HUDEP-2 (cell line): ENCODE results near the gene COPZ1.

Experiments used
- DNase-seq, 76 experiments: peaks; one replicate each; lab custom pipeline; 2025; ENCODE audit not compliant: unreplicated experiment in 76 of 76; lab: John Stamatoyannopoulos, UW

COPZ1 gene

DNA sequence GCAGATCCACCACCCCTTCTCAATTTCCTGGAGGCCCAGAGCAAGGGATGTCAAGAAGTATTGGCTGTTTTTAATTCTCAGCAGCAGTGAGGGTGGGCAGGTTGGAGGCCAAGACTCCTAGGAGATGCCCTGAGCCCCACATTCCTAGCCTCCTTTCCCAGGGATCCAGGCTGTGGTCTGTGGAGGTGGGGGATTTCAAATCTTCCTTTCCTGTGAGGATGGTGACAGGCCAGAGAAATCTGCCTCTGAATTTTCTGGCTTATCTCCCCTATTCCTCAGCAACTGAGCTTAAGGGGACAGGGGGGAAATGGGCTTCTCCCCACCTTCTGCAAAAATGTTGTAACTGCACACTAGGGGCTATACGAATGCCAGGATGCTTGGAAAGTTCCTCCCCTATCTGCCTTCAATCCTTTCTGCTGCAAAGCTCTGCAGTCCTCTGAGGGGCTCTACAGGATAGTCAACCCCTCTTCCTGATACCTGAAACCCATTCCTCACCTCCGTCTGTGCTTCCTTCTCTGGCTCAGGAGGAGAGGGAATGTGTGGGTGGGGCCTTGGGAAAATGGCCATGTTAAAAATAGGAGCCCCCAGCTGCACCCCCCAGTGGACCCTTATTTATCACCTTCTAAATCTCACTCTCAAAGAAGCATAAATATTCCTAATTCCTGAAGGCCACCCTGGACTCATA is 32.7 kb downstream of the COPZ1 start:
- no peak for DNase-seq

DNA sequence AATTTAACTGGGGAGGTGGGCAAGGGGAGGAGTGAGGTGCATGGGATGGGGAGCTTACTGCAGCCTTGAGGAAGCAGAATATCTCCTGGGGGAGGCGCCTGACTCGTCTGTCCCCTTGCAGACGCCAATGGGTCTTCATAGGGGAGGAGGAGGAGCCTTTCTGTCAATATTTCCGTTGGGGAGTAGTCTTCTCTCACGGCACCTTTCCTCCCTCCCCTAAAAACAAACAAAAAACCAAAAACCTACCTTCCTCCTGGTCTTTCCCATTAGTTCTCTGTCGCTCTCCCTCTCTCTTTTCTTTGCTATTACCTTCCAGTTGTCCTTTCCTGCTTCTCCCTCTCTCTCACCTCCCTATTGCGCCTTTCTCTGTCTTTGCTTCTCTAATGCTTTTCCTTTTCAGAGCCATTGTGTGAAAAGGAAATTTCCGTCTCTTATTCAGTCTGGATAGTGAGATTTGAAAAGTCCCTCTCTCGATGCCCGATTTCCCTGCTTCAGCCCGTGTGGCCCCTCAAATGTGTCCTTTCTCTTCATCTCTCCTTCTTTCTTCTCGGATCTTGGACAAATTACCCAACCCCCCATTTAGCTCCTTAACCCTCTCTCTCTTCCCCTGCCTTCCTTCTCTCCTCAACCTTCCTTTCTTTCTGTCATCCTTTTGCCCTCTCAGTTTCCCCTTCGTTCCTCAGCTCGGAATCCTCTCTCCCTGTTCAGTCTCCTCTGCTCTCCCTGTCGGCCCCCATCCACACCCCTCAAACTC is 33.4 kb downstream of the COPZ1 start:
- DNase-seq = peak in 7 of 76 experiments; percentile 7 to 33 (median 20)

DNA sequence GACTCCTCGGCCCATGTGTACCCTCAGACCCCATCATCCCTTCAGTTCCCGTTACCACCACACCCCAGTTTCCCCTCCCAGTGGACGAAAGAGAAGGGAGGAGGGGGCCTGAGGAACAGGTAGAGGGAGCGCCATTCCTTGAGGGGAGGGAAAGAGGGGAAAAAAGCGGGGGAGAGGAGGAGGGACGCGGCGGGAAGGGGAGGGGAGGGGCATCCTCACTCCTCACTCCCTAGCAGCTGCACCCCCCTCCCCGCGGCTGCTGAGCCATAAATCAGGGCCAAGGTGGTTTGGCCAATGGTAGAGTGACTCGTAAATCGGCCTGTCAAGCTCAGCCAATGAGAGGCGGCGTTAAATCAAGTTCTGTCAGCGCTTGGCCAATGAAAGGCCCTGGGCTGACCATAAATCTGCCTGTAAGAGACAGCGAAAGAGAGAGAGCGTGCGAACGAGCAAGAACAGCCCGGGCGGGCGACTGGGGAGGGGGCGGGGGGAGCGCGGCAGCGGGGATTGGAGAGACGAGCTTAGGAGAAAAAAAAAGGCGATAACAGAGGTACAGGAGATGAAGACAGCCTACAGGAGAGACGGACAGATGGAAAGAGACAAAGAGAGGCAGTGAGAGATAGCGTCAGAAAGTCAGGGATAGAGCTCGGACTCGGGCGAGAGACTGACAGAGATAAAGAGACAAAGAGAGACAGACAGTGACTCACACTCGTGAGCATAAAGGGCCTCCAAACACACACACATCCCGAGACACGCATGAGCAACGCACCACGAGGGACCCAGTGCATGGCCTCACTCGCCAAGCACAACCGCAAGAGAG is 34.2 kb downstream of the COPZ1 start:
- peak in 75 of 76 experiments; percentile 20 to 93 (median 82) for DNase-seq

DNA sequence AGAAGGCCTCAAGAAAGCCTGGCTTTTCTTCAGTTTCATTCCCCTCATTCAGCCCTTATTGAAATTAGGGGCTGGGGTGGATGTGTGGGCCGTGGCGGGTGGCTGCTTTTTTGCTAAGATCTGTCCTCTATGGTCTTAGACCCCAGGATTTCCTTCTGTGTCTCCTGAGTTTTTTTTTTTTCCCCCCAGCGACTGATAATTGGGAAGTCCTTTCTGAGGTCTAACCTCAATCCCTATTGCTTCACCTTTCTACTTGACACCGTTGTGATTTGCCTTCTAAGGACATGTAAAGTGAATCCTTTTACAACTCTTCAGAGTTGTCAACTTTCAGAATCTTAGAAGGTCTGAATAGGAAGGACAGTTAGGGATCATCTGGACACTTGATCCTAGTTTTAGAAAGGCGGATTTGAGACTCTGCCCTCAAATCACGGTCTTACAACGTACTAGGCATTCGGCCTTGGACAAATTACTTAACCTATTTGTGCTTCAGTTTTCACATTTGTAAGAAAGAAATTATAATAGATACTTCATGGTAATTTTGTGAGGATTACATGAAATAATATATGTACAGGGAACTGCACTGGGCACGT is 34.9 kb downstream of the COPZ1 start:
- DNase-seq = no peak

DNA sequence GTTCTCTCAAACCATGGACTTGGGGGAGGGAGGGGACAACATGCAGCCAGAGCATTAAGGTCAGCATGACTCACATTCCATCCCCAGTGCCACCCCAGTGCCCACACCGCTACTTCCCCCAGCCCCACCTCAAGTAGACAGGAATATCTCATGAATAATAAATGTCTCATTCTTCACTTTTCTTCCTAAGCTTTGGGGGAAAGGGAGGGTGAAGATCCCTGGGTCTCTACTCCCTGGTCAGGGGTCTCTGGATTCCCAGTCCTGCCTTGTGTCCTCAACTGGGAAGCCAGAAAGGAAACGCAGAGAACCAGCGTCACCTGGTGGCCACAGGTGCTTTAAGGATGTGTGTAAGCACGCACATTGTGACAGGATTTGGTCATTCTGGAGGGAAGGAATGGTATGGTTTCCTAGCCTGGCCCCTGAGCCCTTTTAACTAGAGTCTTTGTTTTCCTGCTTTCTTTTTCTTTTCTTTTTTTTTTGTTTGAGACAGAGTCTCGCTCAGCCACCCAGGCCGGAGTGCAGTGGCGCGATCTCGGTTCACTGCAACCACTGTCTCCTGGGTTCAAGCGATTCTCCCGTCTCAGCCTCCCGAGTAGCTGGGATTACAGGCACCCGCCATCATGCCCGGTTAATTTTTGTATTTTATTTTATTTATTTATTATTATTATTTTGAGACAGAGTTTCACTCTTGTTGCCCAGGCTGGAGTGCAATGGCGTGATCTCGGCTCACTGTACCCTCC is 36.0 kb downstream of the COPZ1 start:
- peak in 61 of 76 experiments; percentile 4 to 75 (median 49) for DNase-seq

DNA sequence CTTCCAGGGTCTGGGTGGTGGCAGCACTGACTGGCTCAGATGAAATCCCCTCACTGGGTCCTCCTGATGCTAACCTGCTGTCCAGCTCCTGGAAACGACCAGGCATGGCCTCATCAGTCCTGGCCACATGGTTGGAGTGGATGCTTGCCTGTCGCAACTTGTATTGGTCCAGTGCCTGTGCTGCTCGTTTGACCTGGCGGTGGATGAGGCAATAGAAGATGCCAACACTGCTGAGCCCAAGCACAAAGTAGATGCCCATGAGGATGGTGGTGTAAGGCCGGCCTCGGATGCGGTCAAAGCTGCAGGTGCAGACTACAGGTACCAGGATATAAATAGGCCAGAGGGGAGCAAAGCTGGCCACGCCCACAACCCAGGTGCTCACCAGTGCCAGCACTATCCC is 38.1 kb downstream of the COPZ1 start:
- DNase-seq = no peak

DNA sequence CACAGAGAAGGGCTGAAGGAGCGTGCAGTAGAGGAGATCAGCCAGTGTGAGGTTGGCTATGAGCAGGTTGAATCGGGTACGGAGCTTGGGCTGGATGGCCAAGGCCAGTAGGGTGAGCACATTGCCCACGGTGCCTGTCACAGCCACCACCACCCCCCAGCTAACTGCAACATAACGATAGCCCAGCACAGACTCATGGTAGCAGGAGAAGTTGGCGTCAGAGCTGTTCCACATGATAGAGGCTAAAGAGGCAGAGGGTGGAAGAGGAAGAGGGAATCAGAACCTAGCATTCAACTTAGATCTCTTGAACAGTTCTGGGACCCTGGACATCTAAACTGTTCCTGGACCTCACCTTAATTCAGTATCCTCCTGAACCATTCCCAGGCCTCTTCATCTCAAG is 38.7 kb downstream of the COPZ1 start:
- no peak for DNase-seq

DNA sequence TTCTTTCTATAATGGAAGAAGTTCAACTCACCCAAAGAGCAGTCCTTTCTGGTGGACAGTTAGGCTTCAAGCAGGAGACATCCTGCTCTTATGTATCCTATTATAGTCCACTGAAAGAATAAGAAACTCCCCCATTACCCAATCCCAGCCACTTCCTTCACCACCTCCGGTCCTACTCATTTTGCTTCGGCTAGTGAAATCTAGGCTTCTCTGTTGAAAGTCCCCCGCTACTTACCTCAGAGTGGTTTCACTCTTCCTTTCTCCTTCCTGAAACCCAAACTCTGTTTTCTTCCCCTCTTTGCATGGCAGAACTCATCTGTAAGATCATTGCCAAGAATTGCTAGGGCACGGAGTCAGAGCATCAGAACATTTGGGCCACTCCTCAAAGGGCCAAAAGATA is 39.5 kb downstream of the COPZ1 start, which contains the start of gene GPR84:
Gene GPR84 (minus strand): TSS at position 74 of the 400 bp plus-strand sequence. CDS start 635 bp downstream, outside the sequence.
- DNase-seq = no peak

DNA sequence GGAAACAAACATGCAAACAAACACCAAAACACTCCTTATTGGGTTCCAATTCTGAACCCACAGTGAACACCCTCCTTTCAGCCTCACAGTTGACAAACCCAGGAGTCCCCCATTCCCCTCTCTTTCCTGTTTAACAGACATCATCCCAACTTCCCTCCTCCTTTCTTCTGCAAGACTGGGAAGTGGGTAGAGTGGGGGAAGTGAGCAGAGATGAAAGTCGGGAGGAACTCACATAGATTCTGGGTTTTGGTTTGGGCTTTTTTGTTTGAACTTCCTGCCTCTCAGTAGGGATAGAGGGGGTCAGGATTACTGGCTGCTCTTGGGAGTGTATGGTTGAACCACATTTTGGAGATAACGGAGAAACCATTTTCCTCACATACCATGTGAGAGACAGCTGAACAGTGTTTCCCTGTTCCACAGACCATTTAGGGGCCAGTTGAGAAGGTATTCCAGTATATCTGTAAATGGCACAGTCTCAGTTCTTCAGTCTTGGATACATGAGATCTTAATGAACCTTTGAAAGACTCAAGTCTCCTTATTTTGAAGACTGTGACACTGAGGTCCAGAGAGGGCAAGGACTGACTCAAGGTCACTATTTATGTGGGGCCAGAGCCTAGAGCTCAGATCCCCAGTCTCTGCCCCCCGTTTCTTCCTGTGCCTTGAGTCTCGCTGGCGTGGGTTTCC is 43.2 kb downstream of the COPZ1 start:
- DNase-seq = no peak

DNA sequence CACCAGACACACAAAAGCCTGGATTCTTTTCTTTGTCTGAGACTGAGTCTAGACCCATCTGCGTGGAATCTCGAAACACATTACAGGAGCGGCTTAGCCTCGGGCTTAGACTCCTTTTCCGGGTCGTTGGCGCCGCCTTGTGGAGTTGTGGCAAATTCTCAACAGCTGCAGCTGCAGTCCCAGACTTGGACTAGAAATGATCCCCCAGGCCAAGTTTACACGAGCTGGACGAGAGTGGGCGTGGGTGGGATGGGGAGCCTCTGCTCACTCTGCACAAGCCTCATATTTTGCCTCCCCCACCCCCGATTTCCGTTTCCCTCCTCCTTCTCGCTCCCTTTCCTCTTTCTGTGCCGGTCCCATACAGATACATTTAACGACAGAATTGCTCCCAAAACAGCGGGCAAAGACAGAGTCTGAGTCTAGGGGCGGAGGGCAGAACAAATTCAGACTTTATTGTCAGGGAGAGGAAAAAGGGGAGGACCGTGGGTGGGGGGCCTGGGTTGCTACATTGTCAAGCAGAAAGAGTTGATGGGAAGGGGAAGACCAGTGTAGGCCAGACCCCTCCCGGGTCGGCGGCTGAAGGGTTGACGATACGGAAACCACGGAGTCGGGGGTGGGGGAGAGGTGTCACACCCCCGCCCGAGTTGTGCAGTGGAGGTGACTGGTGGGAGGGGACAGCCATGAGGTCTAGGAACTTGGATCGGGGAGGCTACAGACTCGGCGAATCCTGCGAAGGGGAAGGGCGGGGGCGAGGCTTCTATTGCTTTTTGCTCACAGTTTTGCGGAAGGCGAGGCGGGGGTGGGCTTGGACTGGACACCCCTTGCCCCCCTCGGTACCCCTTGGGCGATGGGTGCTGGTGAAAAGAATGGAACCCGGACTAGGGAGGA is 44.0 kb downstream of the COPZ1 start:
- DNase-seq = peak in 72 of 76 experiments; percentile 21 to 90 (median 77)

DNA sequence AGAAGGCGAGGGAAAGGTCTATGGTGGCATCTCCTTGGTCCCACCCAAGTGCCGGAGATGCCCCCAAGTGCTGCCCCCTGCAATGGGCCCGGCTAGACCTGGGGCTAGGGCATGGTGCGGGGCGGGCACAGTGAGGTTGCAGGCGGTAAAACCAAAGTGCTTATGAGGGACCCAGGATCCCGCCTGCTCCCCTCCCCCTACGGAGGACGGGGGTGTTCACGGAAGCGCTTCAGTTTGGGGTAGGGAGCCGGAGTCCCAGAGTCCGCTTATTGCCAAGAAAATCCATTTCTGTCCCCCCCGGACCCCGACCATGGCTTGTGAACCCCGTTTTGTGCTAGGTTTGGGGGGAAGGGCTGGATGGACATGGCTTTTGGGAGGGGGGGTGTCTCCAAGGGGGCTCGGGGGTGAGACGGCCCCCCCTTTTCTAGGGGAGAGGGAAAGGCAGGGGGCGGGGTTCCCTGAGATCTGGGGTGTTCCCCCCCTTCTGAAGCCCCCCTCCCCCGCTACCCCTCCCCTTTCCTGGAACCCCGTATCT is 44.7 kb downstream of the COPZ1 start:
- DNase-seq = no peak

DNA sequence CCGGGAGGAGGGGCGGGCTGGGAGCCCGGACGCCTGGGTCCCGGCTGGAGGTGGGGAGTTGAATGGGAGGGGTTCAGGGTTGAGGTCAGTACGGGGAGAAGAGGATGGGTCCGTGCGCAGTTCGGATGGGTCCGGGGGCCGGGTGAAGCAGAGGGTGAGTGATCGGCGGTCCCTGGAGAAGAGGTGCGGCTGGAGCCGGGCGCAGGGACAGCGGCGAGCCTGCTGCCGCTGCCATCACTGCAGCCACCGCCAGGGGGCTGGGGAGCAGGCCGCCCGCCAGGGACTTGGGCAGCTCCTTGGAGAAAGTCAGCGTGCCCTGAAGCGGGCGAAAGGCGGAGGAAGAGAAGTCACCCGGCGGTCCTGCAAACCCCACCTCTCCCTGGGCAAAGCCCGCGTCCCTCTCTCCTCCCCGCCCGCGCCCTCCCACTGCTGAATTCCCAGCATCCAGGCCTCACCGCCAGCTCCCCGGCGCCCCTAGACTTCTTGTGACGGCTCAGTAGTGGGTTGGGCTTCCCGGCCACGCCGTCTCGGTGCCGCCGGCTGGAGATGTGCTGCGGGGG is 45.3 kb downstream of the COPZ1 start:
- peak in 62 of 76 experiments; percentile 7 to 79 (median 48) for DNase-seq

DNA sequence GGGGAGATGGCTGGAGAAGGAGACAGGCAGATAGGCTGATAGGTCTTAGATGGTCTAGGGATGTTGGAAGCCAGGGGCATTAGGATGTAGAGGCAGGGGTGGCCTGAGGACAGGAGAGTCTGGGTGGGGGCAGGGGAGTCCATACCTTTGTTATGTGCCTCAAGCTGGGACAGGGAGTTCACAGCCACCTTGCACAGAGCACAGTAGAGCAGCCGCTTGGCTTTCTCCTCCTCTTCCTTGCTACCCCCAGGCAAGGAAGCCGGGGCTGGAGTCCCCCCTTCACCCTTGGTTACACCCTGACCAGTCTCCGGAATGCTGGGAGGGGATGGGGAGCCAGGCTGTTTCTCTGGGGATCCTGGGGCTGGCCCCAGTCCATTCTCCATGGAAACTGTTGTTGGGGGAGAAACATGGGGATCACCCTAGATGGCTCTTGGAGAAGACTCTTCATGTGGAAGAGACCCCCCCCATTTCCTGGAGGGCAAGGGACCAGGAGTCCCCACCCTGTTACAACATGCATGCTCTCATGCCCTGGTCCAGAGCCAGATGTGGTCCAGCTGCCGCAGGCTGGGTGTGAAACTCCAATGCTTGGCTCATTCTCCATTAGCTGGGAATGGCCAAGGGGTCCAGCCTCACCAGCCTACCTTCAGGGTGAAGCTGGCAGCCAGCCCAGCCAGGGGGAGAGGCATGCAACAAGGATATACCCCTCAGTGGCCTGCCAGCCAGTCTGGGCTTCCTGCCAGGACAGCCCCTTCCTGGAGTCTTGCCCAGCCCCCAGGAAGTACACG is 46.6 kb downstream of the COPZ1 start:
- DNase-seq = no peak

DNA sequence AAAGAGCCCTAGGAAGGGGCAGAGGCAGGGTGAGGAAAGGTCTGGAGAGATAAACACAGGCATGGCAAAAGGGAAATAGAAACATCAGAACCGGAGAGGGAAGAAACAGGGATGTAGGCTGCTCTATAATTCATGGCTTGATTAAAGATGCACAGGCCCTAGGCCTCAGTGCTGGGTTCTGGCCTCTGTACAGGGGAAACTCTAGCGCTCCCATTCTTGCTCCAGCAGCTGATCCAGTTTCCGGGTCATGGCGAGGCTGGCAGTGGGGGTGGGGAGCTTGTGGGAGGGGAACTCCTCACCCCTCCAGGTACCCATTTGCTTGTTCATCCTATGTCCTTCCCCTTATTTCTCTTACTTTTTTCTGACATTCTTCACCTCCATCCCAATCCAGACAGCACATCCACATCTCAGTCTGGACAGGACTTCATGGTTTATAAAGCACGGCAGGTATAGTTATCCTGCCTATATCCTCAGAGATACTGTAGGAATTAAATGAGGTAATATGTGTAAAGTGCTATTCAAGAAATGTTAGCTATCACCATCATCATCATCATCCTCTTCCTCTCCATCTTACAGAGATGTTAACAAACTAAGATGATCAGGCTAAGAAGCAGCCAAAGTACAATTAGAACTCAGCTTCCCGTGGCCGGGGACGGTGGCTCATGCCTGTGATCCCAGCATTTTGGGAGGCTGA is 47.3 kb downstream of the COPZ1 start:
- no peak for DNase-seq

DNA sequence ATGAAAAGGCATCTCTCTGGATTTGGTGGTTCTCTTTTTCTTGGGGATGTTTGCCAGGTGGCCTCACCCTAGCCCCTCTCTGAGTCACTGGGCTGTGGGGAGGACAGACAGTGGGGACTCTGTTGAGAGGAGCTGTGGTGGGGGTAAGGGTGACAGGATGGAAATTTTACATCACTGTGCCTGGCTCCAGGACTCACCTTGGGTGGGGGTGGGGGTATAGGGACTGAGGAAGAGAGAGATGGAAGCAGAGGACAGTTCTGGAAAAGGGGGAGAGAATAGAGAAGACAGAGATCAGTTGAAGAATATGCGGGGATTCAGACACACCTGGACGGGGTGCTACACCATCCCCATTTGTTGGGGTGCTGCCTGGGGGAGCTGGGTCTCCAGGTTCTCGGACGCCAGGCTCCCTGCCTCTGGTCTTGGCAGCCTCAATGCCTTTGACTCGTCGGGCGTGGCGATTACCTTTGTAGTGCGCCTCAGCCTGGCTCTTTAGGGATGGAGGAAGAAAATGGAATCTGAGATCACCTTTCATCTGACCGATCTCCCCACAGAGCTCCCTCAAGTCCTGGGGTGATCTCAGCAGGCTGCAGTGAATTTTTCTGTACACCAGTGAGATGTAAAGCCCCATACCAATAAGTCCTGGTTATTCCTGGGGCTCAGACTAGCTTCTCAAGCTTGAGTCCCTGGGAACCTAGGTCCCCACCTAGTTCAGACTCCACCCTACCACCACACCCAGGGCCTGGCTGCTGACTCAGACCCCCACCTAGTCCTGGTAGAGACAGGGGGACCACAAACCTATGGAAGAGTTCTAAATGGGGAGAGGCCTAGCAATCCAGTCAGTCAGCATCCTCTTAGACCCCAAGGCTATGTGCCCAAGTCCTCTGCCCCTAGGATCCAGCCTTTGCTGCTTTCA is 49.0 kb downstream of the COPZ1 start:
- DNase-seq = no peak
